ENCODE measurements around the gene AGBL4. TPM values are rescaled to one million over a fixed set of nuclear protein-coding genes. Genes with fewer than 3 reads are reported as not detected.
"Not testable (repeated sequence)": the region's sequence is repeated elsewhere in the genome, so short reads cannot be mapped to it uniquely, and the experiment has no call there.

Gene AGBL4
- polyA plus RNA-seq, 3 donors from 2014 or later = not detected

DNA sequence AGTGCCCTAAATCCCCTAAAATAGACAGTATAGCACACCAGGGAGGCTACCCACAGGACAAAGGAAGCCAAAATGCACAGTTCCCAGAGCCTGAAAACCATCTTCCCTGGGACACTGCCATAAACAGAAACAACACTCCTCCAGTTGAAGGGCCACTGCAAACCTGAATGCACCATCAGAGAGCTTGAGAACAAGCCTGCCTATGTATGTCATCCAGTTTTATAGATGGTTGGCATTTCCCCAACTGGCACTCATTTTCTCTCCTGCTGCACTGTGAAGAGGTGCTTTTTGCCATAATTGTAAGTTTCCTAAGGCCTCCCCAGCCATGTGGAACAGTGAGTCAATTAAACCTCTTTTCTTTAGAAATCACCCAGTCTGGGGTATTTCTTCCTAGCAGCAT is 169.0 kb downstream of the AGBL4 start:
- Mint-ChIP-seq H3K4me1 (no peaks in the 10 kb centered on the region), H3K4me3 (no peak overlapping the region), H3K27ac (no peak overlapping the region), H3K27me3 (ENCODE audit: low read depth in 3 of 3) (peaks cover 0 to 2% (median 0%) of the 10 kb centered on the region in 3 donors), H3K36me3 (no peaks in the 10 kb centered on the region), H3K9me3 (peaks cover 0 to 10% (median 2%) of the 10 kb centered on the region in 6 donors)
- DNase-seq = no peak

DNA sequence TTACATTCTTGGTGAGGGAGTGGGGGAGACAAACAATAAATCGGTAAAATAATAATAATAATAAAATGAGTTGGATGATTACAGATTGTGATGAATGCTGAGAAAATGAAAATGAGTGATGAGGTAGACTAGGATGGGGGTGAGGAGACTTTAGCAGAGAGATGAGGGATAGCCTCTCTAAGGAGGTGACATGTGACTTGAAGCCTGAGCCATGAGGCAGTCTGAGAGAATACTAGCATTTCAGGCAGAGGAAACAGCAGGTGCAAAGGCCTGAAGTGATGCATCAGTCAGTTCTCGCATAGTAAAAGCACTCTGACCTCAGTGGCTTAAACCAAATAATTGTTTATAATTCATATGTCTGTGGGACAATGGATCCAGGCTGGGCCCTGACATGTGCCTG is 181.2 kb downstream of the AGBL4 start:
- H3K9me3 Mint-ChIP-seq = peaks cover 12 to 73% (median 40%) of the 10 kb centered on the region in 6 donors

GRCh38 chr1:49841767-49842166 is 182.0 kb downstream of the AGBL4 start:
- no peak overlapping the region for H3K27ac Mint-ChIP-seq
- H3K27me3 Mint-ChIP-seq (ENCODE audit: low read depth in 3 of 3) = peaks cover 0 to 3% (median 0%) of the 10 kb centered on the region in 3 donors
- H3K9me3 Mint-ChIP-seq = peaks cover 12 to 66% (median 39%) of the 10 kb centered on the region in 6 donors
- no peak overlapping the region for H3K4me3 Mint-ChIP-seq
- no peak for DNase-seq
- no peaks in the 10 kb centered on the region for H3K4me1 Mint-ChIP-seq
- H3K36me3 Mint-ChIP-seq = peaks cover 0 to 4% (median 0%) of the 10 kb centered on the region in 3 donors

More for the DNA sequence above, 181.2 kb downstream of the AGBL4 start:
- Mint-ChIP-seq H3K36me3 (peaks cover 0 to 4% (median 0%) of the 10 kb centered on the region in 3 donors), H3K27me3 (ENCODE audit: low read depth in 3 of 3) (peaks cover 0 to 3% (median 0%) of the 10 kb centered on the region in 3 donors), H3K27ac (no peak overlapping the region), H3K4me3 (no peak overlapping the region), H3K4me1 (no peaks in the 10 kb centered on the region)
- DNase-seq = no peak

DNA sequence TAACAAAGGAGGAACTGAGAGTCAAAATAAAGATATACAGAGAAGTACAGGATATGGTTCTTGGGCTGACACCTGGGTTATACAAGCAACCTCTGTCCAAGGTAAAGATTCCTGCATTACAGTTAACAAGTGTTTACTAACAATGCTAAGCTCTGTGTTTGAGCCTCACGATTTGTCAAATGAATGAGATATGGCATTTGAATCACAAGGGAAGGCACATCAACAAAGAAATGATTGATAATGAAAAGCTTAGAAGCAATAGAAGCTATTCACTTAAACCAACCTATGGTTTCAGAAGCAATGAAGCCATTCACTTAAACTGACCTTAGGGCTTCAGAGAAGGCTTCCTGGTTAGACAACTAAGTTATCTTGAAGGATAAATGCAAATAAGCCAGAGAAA is 199.5 kb downstream of the AGBL4 start:
- Mint-ChIP-seq H3K4me1 (no peaks in the 10 kb centered on the region), H3K9me3 (peaks cover 0 to 15% (median 6%) of the 10 kb centered on the region in 6 donors), H3K4me3 (no peak overlapping the region), H3K36me3 (no peaks in the 10 kb centered on the region), H3K27me3 (ENCODE audit: low read depth in 3 of 3) (no peaks in the 10 kb centered on the region), H3K27ac (no peak overlapping the region)
- DNase-seq = no peak

GRCh38 chr1:49817681-49818080 is 206.1 kb downstream of the AGBL4 start:
- DNase-seq = no peak
- Mint-ChIP-seq H3K27ac (no peak overlapping the region), H3K27me3 (ENCODE audit: low read depth in 3 of 3) (no peaks in the 10 kb centered on the region), H3K4me3 (no peak overlapping the region), H3K36me3 (no peaks in the 10 kb centered on the region), H3K9me3 (peaks cover 0 to 10% (median 4%) of the 10 kb centered on the region in 6 donors), H3K4me1 (no peaks in the 10 kb centered on the region)

- not testable (repeated sequence) for H3K9me3 Mint-ChIP-seq; H3K36me3 Mint-ChIP-seq; H3K4me1 Mint-ChIP-seq; DNase-seq; H3K27ac Mint-ChIP-seq; H3K27me3 Mint-ChIP-seq (ENCODE audit: low read depth in 3 of 3); H3K4me3 Mint-ChIP-seq
Measured at GRCh38 chr1:49787013-49787412, 236.7 kb downstream of the AGBL4 start.

- Mint-ChIP-seq H3K9me3 (peaks cover 14 to 52% (median 24%) of the 10 kb centered on the region in 6 donors), H3K4me1 (no peaks in the 10 kb centered on the region), H3K36me3 (peaks cover 0 to 8% (median 3%) of the 10 kb centered on the region in 3 donors), H3K4me3 (no peak overlapping the region), H3K27me3 (ENCODE audit: low read depth in 3 of 3) (peaks cover 0 to 7% (median 2%) of the 10 kb centered on the region in 3 donors), H3K27ac (no peak overlapping the region)
- no peak for DNase-seq
Measured at GRCh38 chr1:49765034-49765433, 258.7 kb downstream of the AGBL4 start.

DNA sequence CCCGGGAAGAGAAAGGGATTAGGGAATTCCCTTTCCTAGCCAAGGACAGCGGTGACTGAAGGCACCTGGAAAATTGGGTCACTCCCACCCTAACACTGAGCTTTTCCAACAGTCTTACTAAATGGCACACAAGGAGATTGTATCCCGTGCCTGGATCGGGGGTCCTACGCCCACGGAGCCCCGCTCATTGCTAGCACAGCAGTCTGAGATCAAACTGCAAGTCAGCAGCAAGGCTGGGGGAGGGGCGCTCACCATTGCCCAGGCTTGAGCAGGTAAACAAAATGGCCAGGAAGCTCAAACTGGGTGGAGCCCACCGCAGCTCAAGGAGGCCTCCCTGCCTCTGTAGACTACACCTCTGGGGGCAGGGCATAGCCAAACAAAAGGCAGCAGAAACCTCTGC is 285.6 kb downstream of the AGBL4 start:
- H3K9me3 Mint-ChIP-seq = peaks cover 3 to 39% (median 22%) of the 10 kb centered on the region in 6 donors
- not testable (repeated sequence) for H3K36me3 Mint-ChIP-seq; H3K27me3 Mint-ChIP-seq (ENCODE audit: low read depth in 3 of 3); H3K4me3 Mint-ChIP-seq; H3K27ac Mint-ChIP-seq; H3K4me1 Mint-ChIP-seq; DNase-seq

DNA sequence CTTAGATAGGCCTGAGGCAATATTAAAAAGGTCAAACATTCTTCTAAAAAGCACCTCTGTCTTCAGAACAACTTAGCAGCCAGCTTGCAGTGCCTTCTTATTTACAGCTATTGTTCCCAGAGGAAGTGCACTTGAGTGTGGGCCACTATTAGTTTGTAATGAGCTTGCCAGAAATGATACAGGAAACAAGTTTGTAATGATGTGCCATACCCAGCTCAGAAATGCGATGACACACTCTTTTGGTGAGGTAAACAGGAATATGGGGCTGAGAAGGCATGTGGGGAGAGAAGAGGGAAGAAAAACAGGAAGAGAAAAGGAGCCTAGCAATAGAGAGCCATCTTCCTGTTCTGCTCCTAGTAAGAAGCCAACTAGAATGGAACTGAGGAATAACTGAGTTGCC is 295.4 kb downstream of the AGBL4 start:
- Mint-ChIP-seq H3K4me3 (no peak overlapping the region), H3K4me1 (no peaks in the 10 kb centered on the region), H3K27ac (no peak overlapping the region), H3K9me3 (peaks cover under 1 to 28% (median 11%) of the 10 kb centered on the region in 6 donors), H3K36me3 (peaks cover 0 to 8% (median 0%) of the 10 kb centered on the region in 3 donors), H3K27me3 (ENCODE audit: low read depth in 3 of 3) (peaks cover 0 to 3% (median 0%) of the 10 kb centered on the region in 3 donors)
- DNase-seq = no peak

DNA sequence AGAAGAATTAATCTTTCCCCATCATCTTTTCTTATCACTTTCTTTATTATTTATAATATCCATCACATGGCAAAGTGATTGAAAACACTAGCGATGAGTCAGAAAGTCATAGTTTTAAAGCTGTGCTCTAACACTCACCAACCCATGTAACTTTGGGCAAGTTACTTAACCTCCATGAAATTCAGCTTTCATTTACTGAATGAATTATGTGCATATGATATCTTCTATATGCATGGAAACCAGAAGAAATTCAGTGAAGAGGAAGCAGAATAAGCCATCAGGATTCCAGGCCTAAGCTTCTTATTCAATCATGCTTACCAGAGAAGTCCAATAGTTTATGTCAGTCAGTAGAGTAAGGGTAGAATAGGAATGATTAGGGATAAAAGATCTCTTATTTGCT is 300.1 kb downstream of the AGBL4 start:
- H3K4me3 Mint-ChIP-seq = no peak overlapping the region
- H3K27ac Mint-ChIP-seq = no peak overlapping the region
- no peaks in the 10 kb centered on the region for H3K4me1 Mint-ChIP-seq
- H3K36me3 Mint-ChIP-seq = no peaks in the 10 kb centered on the region
- H3K27me3 Mint-ChIP-seq (ENCODE audit: low read depth in 3 of 3) = peaks cover 0 to 1% (median 0%) of the 10 kb centered on the region in 3 donors
- H3K9me3 Mint-ChIP-seq = peaks cover 0 to 14% (median 6%) of the 10 kb centered on the region in 6 donors
- DNase-seq = no peak

GRCh38 chr1:49694251-49694827 is 329.4 kb downstream of the AGBL4 start:
- no peaks in the 10 kb centered on the region for H3K36me3 Mint-ChIP-seq
- peaks cover under 1 to 14% (median 7%) of the 10 kb centered on the region in 6 donors for H3K9me3 Mint-ChIP-seq
- H3K4me3 Mint-ChIP-seq = no peak overlapping the region
- no peak overlapping the region for H3K27ac Mint-ChIP-seq
- no peaks in the 10 kb centered on the region for H3K4me1 Mint-ChIP-seq
- no peak for DNase-seq
- no peaks in the 10 kb centered on the region for H3K27me3 Mint-ChIP-seq (ENCODE audit: low read depth in 3 of 3)

- H3K9me3 Mint-ChIP-seq = peaks cover 6 to 23% (median 16%) of the 10 kb centered on the region in 6 donors
- no peaks in the 10 kb centered on the region for H3K4me1 Mint-ChIP-seq
- peaks cover 0 to 2% (median 0%) of the 10 kb centered on the region in 3 donors for H3K27me3 Mint-ChIP-seq (ENCODE audit: low read depth in 3 of 3)
- no peak for DNase-seq
- H3K36me3 Mint-ChIP-seq = peaks cover 0 to 3% (median 0%) of the 10 kb centered on the region in 3 donors
- H3K27ac Mint-ChIP-seq = no peak overlapping the region
- no peak overlapping the region for H3K4me3 Mint-ChIP-seq
Measured at GRCh38 chr1:49686107-49686506, 337.6 kb downstream of the AGBL4 start.

DNA sequence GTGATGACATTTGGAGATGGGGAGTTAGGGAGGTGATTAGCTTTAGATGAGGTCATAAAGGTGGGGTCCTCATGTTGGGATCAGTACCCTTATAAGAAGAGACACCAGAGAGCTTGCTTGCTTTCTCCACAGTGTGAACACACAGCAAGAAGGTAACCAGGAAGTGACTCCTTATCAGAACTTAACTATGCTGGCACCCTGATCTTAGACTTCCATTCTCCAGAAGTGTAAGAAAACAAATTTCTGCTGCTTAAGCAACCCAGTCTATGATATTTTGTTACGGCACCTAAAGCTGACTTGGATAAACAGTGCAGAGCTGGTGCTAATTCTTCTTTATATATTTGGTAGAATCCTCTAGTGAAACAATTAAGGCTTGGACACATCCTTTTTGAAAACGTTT is 346.0 kb downstream of the AGBL4 start:
- Mint-ChIP-seq H3K36me3 (peaks cover 0 to 4% (median 0%) of the 10 kb centered on the region in 3 donors), H3K27me3 (ENCODE audit: low read depth in 3 of 3) (no peaks in the 10 kb centered on the region), H3K4me3 (no peak overlapping the region), H3K4me1 (no peaks in the 10 kb centered on the region), H3K27ac (no peak overlapping the region), H3K9me3 (peaks cover 7 to 17% (median 12%) of the 10 kb centered on the region in 6 donors)
- no peak for DNase-seq

GRCh38 chr1:49651136-49651535 is 372.6 kb downstream of the AGBL4 start:
- no peaks in the 10 kb centered on the region for H3K4me1 Mint-ChIP-seq
- H3K36me3 Mint-ChIP-seq = peaks cover 0 to 4% (median 0%) of the 10 kb centered on the region in 3 donors
- no peak for DNase-seq
- H3K4me3 Mint-ChIP-seq = no peak overlapping the region
- H3K9me3 Mint-ChIP-seq = peaks cover 5 to 23% (median 11%) of the 10 kb centered on the region in 6 donors
- no peak overlapping the region for H3K27ac Mint-ChIP-seq
- peaks cover 0 to 1% (median 0%) of the 10 kb centered on the region in 3 donors for H3K27me3 Mint-ChIP-seq (ENCODE audit: low read depth in 3 of 3)

GRCh38 chr1:49630156-49630555 is 393.6 kb downstream of the AGBL4 start:
- Mint-ChIP-seq H3K36me3 (no peaks in the 10 kb centered on the region), H3K4me3 (no peak overlapping the region), H3K27me3 (ENCODE audit: low read depth in 3 of 3) (no peaks in the 10 kb centered on the region), H3K27ac (no peak overlapping the region), H3K9me3 (peaks cover 0 to 19% (median 11%) of the 10 kb centered on the region in 6 donors), H3K4me1 (no peaks in the 10 kb centered on the region)
- DNase-seq = no peak

All from immature natural killer cell (primary cell).